Kidney epithelial cell (primary cell): ENCODE data around the gene TPH1. TPM values are rescaled to one million over a fixed set of nuclear protein-coding genes. Genes with fewer than 3 reads are reported as not detected.
A peak's percentile ranks its signal among the peaks of the same experiment; 100 is the strongest.

ENCODE experiments used
- DNase-seq: peaks from one replicate; pipeline ENCODE4 v3.0.0-alpha.2; 2010; ENCODE audit warnings: low read depth
- H3K27me3 ChIP-seq: 2 replicates; pipeline ENCODE4 v1.6.0; 2011; ENCODE audit warnings: low read length; ENCODE audit not compliant: control insufficient read depth, insufficient read depth
- H3K36me3 ChIP-seq: 2 replicates; pipeline ENCODE4 v1.5.1; 2011; ENCODE audit warnings: low read length; ENCODE audit not compliant: control insufficient read depth, insufficient read depth
- H3K4me3 ChIP-seq: 2 replicates; pipeline ENCODE4 v1.5.1; 2011; ENCODE audit warnings: low read depth, mild to moderate bottlenecking, control low read depth, low read length
- CTCF ChIP-seq: IDR thresholded peaks from 2 replicates; pipeline ENCODE4 v1.5.1; 2011; ENCODE audit warnings: mild to moderate bottlenecking, moderate library complexity, low read length, control low read depth, inconsistent platforms; ENCODE audit not compliant: insufficient read depth, poor library complexity, severe bottlenecking
- total RNA-seq: library from RNA; depleted of rRNA; stranded (reverse); fragments of >200 nt; gene quantifications from 2 replicates; pipeline ENCODE4 v1.2.3, GENCODE V29; 2015

Gene TPH1
- total RNA-seq, result 0.07 and 0.38 TPM in 2 replicates

GRCh38 chr11:18046116-18046777 lies at the start of gene TPH1:
TSS of gene TPH1 (minus strand) at chr11:18046269. CDS start at chr11:18040762, 5,507 bp downstream.
- peak; percentile 25 for DNase-seq
- Histone ChIP-seq H3K27me3 (peaks cover 7% of the 10 kb centered on the region), H3K36me3 (no peaks in the 10 kb centered on the region), H3K4me3 (no peak within 1 kb of the TSS)
- no peak for TF ChIP-seq CTCF

GRCh38 chr11:18093959-18094358 lies 47.9 kb upstream of the TPH1 start:
- no peaks in the 10 kb centered on the region for H3K36me3 ChIP-seq

GRCh38 chr11:18091731-18092130 lies 45.7 kb upstream of the TPH1 start:
- Histone ChIP-seq H3K4me3 (no peak overlapping the region), H3K27me3 (no peaks in the 10 kb centered on the region), H3K36me3 (peaks cover 1% of the 10 kb centered on the region)
- no peak for TF ChIP-seq CTCF
- DNase-seq, result no peak

More at GRCh38 chr11:18093959-18094358, 47.9 kb upstream of the TPH1 start:
- no peak for DNase-seq
- H3K4me3 ChIP-seq, result no peak overlapping the region
- H3K27me3 ChIP-seq, result no peaks in the 10 kb centered on the region
- TF ChIP-seq CTCF, result no peak

DNA sequence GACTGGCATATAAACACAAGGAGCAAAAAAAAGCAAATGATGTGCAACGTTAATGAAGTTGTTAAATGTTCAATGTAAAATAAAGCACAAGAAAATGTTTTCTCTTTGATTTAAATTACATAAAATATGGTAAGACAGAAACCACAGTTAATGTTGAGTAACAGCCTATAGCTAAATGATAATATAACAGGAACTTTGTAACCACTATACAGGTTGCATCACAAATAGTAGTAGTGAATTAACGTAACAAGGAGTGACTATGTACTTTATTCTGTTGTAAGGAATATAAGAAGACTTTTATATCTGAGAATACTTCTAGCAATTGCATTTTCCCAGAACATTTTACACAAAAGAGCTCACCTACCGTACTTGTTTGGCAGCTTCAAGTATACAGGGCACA lies 42.9 kb upstream of the TPH1 start:
- DNase-seq, result no peak
- TF ChIP-seq CTCF, result no peak
- Histone ChIP-seq H3K36me3 (peaks cover 1% of the 10 kb centered on the region), H3K4me3 (no peak overlapping the region), H3K27me3 (no peaks in the 10 kb centered on the region)

DNA sequence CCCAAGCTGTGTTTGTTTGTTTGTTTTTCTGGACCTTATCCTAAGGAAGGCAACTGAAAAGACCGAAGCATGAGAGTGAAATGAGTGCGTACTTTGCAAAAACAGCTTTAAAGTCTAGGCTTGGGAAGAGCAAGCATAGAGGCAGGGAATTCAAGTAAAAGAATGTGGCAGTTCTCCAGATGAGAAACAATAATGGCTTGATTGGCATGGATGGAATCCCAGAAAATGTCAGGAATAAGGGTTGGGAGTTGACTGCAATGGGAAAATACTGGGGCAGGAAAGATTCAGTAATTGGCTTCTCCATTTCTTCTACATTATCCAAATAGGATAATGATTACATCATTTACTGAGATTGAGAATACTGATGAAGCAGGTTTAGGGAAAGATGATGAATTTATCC lies 42.3 kb upstream of the TPH1 start:
- H3K4me3 ChIP-seq, result no peak overlapping the region
- no peak for TF ChIP-seq CTCF
- H3K36me3 ChIP-seq, result peaks cover 1% of the 10 kb centered on the region
- no peak for DNase-seq
- no peaks in the 10 kb centered on the region for H3K27me3 ChIP-seq

- no peak overlapping the region for H3K4me3 ChIP-seq
- peaks cover 2% of the 10 kb centered on the region for H3K36me3 ChIP-seq
- TF ChIP-seq CTCF, result no peak
- DNase-seq, result no peak
- H3K27me3 ChIP-seq, result no peaks in the 10 kb centered on the region
Observed at GRCh38 chr11:18081551-18081950, 35.5 kb upstream of the TPH1 start.
